SK-N-MC (cell line): ENCODE results near the gene TALDO1.

Source experiments
- DNase-seq: peaks from one replicate; pipeline ENCODE4 v3.0.0-alpha.2; 2011; ENCODE audit warnings: low read depth, low spot score
- H3K27ac ChIP-seq: fragments of 200-600 bp; sonication (generic); 2 replicates; pipeline ENCODE4 v1.5.1; 2016; ENCODE audit warnings: mixed run types
- H3K36me3 ChIP-seq: fragments of 200-600 bp; sonication (generic); 2 replicates; pipeline ENCODE4 v1.6.1; 2017; ENCODE audit warnings: antibody characterized with exemption, low read length, mixed read lengths; ENCODE audit not compliant: insufficient read depth
- H3K4me3 ChIP-seq: fragments of 200-600 bp; sonication (generic); 2 replicates; pipeline ENCODE4 v1.5.1; 2016
- H3K9ac ChIP-seq: fragments of 200-600 bp; sonication (generic); 2 replicates; pipeline ENCODE4 v1.8.0; 2017; ENCODE audit warnings: mixed run types, mixed read lengths; ENCODE audit not compliant: insufficient read length
- H3K9me3 ChIP-seq: fragments of 200-600 bp; sonication (generic); 2 replicates; pipeline ENCODE4 v1.6.1; 2017; ENCODE audit warnings: low read depth, mild to moderate bottlenecking, antibody characterized with exemption, low read length, moderate library complexity, mixed read lengths
- EZH2 ChIP-seq: fragments of 200-600 bp; sonication (generic); IDR thresholded peaks from one replicate; pipeline ENCODE4 v1.6.1; 2017; ENCODE audit warnings: antibody characterized with exemption
- FOXP2 ChIP-seq: optimal IDR thresholded peaks from 2 replicates; pipeline ENCODE3; 2011; ENCODE audit warnings: mild to moderate bottlenecking, moderate library complexity; ENCODE audit not compliant: insufficient read depth; ENCODE audit errors: extremely low read length, control extremely low read depth
- POLR2AphosphoS5 ChIP-seq: IDR thresholded peaks from 2 replicates; pipeline ENCODE4 v1.6.1; 2012; ENCODE audit warnings: mild to moderate bottlenecking, low read depth, low read length, borderline replicate concordance

Gene TALDO1

DNA sequence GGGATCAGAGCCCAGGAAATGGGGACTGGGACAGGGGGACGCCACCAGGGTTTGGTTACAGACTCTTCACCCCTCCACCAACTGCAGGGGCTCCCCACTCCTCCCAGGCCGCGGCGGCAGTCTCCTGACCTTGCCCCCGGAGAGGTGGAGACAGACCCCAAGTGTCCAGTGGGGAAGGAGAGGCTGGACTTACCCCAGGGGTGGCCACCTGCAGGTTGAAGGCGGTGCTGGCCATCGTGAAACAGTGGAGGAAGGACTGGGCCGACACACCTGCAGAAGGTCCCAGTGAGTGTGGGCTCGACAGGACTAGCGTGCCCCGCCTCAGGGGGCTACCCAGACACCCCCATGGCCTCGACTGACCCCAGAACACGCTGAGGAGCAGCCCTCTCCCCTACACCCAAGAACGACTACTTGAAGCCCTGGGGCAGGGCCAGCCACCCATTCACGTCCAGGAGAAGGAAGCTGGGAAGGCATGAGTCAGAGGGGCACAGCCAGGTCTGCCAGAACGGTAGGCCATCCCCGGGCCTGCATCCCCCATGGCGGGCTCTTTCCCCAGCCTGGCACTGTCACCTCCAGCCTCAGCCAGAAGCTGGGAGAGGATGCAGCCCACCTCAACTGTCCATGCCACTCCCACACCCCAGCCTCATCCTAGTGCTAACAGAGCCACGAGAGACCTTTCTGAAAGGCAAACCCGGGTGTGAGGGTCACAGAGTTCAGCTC, 27.8 kb downstream of the TALDO1 start:
- Histone ChIP-seq H3K9ac (no peak overlapping the region), H3K27ac (no peak overlapping the region), H3K36me3 (peaks cover 37% of the 10 kb centered on the region; the same call in 1 of the 2 replicates), H3K4me3 (no peak overlapping the region), H3K9me3 (no peaks in the 10 kb centered on the region)
- TF ChIP-seq EZH2 (no peak), FOXP2 (no peak), POLR2AphosphoS5 (no peak)
- no peak for DNase-seq

DNA sequence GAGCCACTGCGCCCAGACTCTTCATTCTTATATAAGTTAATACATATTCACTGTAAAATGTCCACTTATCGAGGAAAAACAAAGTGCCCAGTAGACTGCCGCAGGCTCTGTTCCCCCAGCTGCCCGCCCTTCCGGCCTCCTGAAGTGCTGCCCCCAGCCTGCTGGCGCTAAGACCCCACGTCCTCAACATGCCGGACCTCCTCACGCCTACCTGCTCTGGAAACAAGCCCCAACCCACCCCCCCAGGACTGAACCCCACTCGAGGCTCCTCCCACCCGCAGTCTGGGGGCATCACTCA, 28.9 kb downstream of the TALDO1 start:
- H3K4me3 ChIP-seq = peak overlapping the region; percentile 94
- peaks cover 26% of the 10 kb centered on the region; the same call in 1 of the 2 replicates for H3K36me3 ChIP-seq
- peak overlapping the region; percentile 91 for H3K9ac ChIP-seq
- DNase-seq = no peak
- no peaks in the 10 kb centered on the region for H3K9me3 ChIP-seq
- no peak for TF ChIP-seq FOXP2
- TF ChIP-seq POLR2AphosphoS5 = no peak
- TF ChIP-seq EZH2 = no peak
- H3K27ac ChIP-seq = no peak overlapping the region

DNA sequence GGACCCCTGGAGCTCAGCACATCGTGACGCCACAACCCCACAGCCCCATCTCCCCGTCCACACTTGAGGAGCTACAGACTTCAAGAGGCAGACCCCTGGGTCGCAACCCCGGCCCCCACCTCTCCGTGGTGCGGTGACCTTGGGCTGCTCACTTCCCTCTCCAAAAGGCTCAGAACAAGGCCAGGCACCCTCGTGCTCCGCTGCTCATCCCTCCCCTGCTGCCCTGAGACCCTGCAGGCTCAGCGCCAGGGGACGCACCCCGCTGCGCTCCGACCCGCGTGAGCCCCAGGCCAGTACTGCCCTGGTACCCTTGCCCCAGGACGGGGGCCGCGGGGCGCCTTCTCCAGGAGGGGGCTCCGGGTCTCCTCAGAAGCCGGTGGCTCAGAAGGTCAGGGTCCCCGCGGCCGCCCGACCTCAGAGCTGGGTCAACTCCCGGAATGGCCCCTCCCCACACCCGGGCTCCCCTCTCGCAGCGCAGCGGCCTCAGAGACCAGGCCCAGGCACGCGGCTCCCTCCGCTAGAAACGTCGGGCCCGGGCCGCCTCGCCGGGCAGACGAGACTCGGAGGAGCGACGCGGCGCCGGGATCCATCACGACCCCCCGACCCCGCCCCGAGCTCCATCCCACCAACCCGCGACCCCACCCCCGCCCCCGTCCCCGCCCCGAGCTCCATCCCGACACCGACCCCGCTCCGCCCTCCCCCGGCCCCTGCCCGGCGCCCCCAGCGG, 29.5 kb downstream of the TALDO1 start:
- H3K9me3 ChIP-seq = no peaks in the 10 kb centered on the region
- H3K27ac ChIP-seq = peak overlapping the region; percentile 70; the same call in 1 of the 2 replicates
- TF ChIP-seq FOXP2 (no peak), POLR2AphosphoS5 (peak; percentile 46; the same call in 1 of the 2 replicates)
- peaks cover 20% of the 10 kb centered on the region; the same call in 1 of the 2 replicates for H3K36me3 ChIP-seq
- H3K9ac ChIP-seq = peak overlapping the region; percentile 93
- no peak for DNase-seq
- peak overlapping the region; percentile 94 for H3K4me3 ChIP-seq

DNA sequence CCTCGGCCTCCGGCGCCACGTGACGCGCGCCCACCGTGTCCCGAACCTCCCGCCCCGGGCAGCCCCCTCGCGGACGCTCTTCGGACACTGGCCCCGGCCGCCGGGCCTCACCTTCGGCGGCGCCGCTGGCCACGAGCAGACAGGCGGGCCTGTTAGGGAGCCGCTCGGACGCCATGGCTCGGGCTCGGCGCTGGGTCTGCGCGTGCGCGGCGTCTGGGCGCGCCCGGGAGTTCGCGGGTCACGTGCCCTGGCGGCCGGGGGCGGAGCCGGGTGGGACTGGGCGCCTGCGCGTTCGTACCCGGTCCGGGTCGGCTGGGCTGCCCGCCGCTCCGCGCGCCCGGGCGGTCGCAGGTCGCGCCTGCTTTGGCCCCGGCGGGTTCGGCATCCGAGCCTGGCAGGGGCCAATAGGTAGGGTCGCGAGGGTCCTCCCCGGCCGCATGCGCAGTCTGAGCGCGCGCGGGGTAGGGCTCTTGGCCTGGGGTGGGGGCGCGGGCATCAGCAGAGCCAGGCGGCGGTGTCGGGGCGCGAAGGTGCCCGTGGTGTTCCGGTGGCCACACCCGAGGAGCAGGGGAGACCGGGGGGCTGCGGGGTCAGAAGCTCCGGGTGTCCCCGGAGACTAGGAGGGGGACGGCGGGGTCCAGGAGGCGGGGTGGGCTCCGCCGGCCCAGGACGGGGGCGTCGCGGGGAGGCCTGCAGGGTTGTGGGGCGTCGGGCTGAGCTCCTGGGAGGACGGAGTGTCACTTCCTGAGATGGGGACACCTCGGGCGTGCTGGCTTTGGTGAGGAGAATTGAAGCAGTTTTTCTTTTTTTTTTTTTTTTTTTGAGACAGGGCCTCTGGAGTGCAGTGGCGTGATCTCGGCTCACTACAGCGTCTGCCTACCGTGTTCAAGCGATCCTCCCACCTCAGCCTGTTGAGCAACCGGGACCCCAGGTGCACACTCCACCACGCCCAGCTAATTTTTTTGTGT, 30.3 kb downstream of the TALDO1 start, which contains the start of gene GATD1:
Gene GATD1 (minus strand): TSS at position 200 of the 968 bp plus-strand sequence. CDS start 25 bp downstream, at position 175.
- peak within 1 kb of the TSS; percentile 70; the same call in 1 of the 2 replicates for H3K27ac ChIP-seq
- no peaks in the 10 kb centered on the region for H3K9me3 ChIP-seq
- H3K36me3 ChIP-seq = peaks cover 18% of the 10 kb centered on the region; the same call in 1 of the 2 replicates
- TF ChIP-seq POLR2AphosphoS5 = peak; percentile 84
- no peak for TF ChIP-seq EZH2
- peak; percentile 11 for TF ChIP-seq FOXP2
- H3K9ac ChIP-seq = peak within 1 kb of the TSS; percentile 93
- H3K4me3 ChIP-seq = peak within 1 kb of the TSS; percentile 94
- no peak for DNase-seq

DNA sequence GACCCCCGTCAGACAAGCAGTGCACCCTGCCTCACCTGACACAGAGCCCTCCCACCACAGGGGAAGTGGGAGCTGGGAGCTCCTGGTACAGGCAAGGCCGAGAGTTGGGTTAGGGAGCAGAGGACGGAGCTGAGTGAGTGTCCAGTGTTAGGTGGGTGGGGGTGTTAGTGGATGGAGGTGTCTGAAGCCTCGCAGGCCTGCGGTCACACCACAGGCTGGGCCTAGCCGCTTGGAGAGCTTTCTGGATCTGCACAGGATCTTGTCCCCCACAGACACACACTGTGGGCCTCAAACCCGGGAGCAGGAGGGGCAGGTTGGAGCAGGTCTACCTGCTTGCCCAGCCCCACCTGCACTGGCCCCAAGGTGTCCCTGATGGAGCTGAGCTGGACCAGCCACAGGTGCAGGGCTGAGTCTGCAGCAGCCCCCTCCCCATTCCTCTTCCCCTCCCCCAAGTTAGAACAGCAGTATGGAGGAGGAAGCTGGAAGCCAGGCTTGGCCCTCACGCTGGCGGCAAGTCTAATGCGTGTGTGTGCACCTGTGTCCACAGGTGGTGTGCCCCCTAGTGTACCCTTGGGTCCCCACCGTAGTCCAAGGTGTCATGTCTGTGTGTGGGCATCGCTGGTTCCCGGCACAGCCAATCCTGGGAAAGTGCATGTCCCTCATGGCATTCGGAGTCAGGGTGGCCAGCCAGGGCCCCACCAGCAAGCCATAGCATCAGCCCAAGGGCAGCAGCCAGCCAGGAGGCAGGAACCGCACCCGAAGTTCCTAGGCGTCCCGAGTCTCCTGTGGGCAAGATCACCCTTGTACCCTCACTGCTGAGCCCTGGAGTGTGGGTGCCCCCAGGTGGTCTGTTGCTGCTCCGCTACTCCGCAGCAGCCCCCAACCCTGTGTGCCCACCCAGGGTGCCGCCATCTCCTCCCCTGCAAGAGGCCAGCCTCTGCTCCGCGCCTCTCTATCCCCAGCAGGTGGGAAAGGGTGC, 32.0 kb downstream of the TALDO1 start:
- no peak for TF ChIP-seq FOXP2
- no peak for TF ChIP-seq EZH2
- TF ChIP-seq POLR2AphosphoS5 = no peak
- H3K4me3 ChIP-seq = no peak overlapping the region
- no peak overlapping the region for H3K27ac ChIP-seq
- no peak overlapping the region for H3K9ac ChIP-seq
- no peak for DNase-seq
- no peaks in the 10 kb centered on the region for H3K9me3 ChIP-seq
- H3K36me3 ChIP-seq = peaks cover 5% of the 10 kb centered on the region; the same call in 1 of the 2 replicates

DNA sequence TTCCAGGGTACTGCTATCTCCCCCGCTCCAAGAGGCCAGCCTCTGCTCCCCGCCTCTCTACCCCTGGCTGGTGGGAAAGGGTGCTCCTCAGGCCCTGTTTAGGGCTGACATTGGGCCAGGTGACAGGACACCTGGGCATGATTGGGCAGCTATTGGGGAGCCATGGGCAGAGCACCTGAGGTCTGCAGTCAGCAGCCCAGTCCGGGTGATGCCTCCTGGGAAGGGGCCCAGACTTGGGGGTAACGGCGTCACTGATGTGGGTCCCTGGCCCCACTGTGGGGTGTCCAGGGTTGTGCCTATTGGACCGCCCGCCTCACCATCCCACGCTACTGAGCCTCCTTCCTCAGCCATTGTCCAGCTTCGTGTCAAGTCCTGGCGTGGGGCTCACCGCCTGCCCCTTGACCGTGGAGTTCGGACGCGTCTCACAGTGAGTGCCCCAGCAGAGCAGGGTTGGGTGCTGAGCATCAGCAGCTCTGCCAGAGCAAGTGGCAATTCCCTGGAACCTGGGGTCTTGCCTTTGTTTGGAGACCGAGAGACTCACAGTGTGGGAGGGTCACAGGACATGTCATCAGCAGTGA, 32.8 kb downstream of the TALDO1 start:
- DNase-seq = no peak
- Histone ChIP-seq H3K9ac (no peak overlapping the region), H3K9me3 (no peaks in the 10 kb centered on the region), H3K4me3 (no peak overlapping the region), H3K36me3 (peaks cover 2% of the 10 kb centered on the region; the same call in 1 of the 2 replicates), H3K27ac (no peak overlapping the region)
- no peak for TF ChIP-seq FOXP2
- TF ChIP-seq POLR2AphosphoS5 = no peak
- TF ChIP-seq EZH2 = no peak
